ENCODE results near the gene TIMM44.
"Not testable (repeated sequence)": the region's sequence is repeated elsewhere in the genome, so short reads cannot be mapped to it uniquely, and the experiment has no call there.

Gene TIMM44

GRCh38 chr19:7923295-7924191 is 19.9 kb downstream of the TIMM44 start:
- no peak for DNase-seq

GRCh38 chr19:7922836-7923195 is 20.6 kb downstream of the TIMM44 start:
- no peak for DNase-seq

GRCh38 chr19:7921967-7922835 is 21.3 kb downstream of the TIMM44 start:
- DNase-seq = no peak

GRCh38 chr19:7921302-7921966 is 22.0 kb downstream of the TIMM44 start:
- no peak for DNase-seq

GRCh38 chr19:7920519-7921301 is 22.8 kb downstream of the TIMM44 start:
- peak; percentile 94 for DNase-seq

GRCh38 chr19:7919610-7920518 is 23.6 kb downstream of the TIMM44 start, which contains the start of gene SNAPC2:
TSS of gene SNAPC2 (plus strand) at chr19:7920338. CDS start at chr19:7920367, 29 bp downstream.
- peak; percentile 91 for DNase-seq

GRCh38 chr19:7918615-7919421 is 24.6 kb downstream of the TIMM44 start:
- DNase-seq = no peak

GRCh38 chr19:7918062-7918614 is 25.3 kb downstream of the TIMM44 start:
- not testable (repeated sequence) for DNase-seq

GRCh38 chr19:7917267-7918061 is 26.0 kb downstream of the TIMM44 start:
- peak; percentile 46 for DNase-seq

- no peak for DNase-seq
These were observed 26.6 kb downstream of the TIMM44 start for GRCh38 chr19:7916955-7917266.

GRCh38 chr19:7916103-7916954 is 27.1 kb downstream of the TIMM44 start:
- peak; percentile 36 for DNase-seq

GRCh38 chr19:7915250-7916102 is 28.0 kb downstream of the TIMM44 start:
- DNase-seq = no peak

- no peak for DNase-seq
These were observed 28.8 kb downstream of the TIMM44 start, which contains the start of gene TGFBR3L for GRCh38 chr19:7914598-7915045. TSS of gene TGFBR3L (plus strand) at chr19:7914830.

GRCh38 chr19:7914099-7914498 is 29.4 kb downstream of the TIMM44 start:
- no peak for DNase-seq

- no peak for DNase-seq
These were observed 29.8 kb downstream of the TIMM44 start for GRCh38 chr19:7913652-7914051.

GRCh38 chr19:7912697-7913564 is 30.5 kb downstream of the TIMM44 start:
- no peak for DNase-seq
